ENCODE measurements around the gene SLC22A31. TPM values are rescaled to one million over a fixed set of nuclear protein-coding genes. Genes with fewer than 3 reads are reported as not detected.

The SLC22A31 gene
- total RNA-seq, 1 experiment from 2014 or later = 4.5 TPM

DNA sequence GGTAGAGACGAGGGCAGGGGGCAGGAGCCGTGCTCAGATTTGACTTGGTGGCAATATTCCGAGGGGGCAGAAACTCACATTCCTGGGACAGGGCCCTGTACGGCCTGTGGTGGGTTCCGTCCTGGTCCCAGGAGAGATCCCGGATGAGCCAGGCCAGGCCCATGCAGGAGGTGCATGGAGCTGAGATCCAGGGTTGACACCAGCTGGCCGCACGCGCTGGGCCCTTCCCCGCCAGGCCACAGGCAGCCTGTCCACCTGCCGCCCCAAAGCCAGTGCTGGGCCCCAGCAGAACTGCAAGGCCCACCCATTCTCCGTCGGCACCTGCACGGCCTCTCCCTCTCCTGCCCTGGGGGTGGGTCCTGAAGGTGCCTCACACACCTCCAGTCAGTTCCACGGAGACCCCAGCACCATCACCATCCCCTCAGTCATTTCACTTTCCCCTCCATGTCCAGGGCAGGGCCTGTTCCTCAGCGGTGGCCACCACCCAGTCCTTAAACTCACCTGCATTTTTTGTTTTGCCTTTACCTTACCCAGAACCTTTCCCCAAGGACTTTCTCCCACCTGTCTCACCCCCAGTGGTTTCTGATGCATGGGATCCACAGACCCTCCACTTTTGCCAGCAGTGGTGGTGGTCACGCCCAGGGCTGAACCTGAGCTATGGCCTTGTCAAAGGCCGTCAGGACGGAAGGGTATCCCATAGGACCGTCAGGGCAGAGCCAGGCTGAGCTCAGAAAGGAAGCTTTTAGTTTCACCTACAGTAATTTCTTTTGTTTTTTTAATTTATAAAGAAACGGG lies 53.9 kb downstream of the SLC22A31 start:
- DNase-seq (ENCODE audit: low read depth, low spot score) = no peak
- CTCF ChIA-PET = no interaction called here
- Histone ChIP-seq H3K27ac (ENCODE audit: low read length) (no peak overlapping the region), H3K4me1 (ENCODE audit: control insufficient read depth, insufficient read depth, low read length) (no peaks in the 10 kb centered on the region), H3K36me3 (ENCODE audit: control insufficient read depth, insufficient read depth, low read length) (no peaks in the 10 kb centered on the region), H3K27me3 (ENCODE audit: control insufficient read depth, insufficient read depth, low read length) (no peaks in the 10 kb centered on the region), H3K9me3 (ENCODE audit: control insufficient read depth, insufficient read depth, low read depth, low read length) (no peaks in the 10 kb centered on the region), H3K4me3 (ENCODE audit: low read depth in 2 of 2, low read length in 2 of 2) (no peak overlapping the region)
- BruUV-seq (replicated peaks) = no TSS peak
- POLR2A ChIA-PET = no interaction called here
- ATAC-seq = no peak
- in situ Hi-C loops (cut with HindIII; ENCODE audit: low pct_unique_long_range_greater_than_20kb, low sequenced_read_pairs) = no loop called here
- intact Hi-C loops (cut with micrococcal nuclease; ENCODE audit: unreplicated experiment) = no loop called here
- TF ChIP-seq, protein P1, sequence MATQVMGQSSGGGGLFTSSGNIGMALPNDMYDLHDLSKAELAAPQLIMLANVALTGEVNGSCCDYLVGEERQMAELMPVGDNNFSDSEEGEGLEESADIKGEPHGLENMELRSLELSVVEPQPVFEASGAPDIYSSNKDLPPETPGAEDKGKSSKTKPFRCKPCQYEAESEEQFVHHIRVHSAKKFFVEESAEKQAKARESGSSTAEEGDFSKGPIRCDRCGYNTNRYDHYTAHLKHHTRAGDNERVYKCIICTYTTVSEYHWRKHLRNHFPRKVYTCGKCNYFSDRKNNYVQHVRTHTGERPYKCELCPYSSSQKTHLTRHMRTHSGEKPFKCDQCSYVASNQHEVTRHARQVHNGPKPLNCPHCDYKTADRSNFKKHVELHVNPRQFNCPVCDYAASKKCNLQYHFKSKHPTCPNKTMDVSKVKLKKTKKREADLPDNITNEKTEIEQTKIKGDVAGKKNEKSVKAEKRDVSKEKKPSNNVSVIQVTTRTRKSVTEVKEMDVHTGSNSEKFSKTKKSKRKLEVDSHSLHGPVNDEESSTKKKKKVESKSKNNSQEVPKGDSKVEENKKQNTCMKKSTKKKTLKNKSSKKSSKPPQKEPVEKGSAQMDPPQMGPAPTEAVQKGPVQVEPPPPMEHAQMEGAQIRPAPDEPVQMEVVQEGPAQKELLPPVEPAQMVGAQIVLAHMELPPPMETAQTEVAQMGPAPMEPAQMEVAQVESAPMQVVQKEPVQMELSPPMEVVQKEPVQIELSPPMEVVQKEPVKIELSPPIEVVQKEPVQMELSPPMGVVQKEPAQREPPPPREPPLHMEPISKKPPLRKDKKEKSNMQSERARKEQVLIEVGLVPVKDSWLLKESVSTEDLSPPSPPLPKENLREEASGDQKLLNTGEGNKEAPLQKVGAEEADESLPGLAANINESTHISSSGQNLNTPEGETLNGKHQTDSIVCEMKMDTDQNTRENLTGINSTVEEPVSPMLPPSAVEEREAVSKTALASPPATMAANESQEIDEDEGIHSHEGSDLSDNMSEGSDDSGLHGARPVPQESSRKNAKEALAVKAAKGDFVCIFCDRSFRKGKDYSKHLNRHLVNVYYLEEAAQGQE (IDR thresholded peaks at IDR 0.05; ENCODE audit: insufficient read depth in 1 of 2, low read depth in 2 of 2, low read length in 1 of 2) = no peak
- TF ChIP-seq SIN3A (IDR thresholded peaks at IDR 0.05; ENCODE audit: borderline replicate concordance, insufficient read depth, low read depth, low read length) (no peak), TCF7L2 (IDR thresholded peaks at IDR 0.05; ENCODE audit: low read depth, low read length) (no peak), POLR2AphosphoS5 (IDR thresholded peaks at IDR 0.05; ENCODE audit: low read depth, low read length) (no peak)
- TF ChIP-seq, protein P2, sequence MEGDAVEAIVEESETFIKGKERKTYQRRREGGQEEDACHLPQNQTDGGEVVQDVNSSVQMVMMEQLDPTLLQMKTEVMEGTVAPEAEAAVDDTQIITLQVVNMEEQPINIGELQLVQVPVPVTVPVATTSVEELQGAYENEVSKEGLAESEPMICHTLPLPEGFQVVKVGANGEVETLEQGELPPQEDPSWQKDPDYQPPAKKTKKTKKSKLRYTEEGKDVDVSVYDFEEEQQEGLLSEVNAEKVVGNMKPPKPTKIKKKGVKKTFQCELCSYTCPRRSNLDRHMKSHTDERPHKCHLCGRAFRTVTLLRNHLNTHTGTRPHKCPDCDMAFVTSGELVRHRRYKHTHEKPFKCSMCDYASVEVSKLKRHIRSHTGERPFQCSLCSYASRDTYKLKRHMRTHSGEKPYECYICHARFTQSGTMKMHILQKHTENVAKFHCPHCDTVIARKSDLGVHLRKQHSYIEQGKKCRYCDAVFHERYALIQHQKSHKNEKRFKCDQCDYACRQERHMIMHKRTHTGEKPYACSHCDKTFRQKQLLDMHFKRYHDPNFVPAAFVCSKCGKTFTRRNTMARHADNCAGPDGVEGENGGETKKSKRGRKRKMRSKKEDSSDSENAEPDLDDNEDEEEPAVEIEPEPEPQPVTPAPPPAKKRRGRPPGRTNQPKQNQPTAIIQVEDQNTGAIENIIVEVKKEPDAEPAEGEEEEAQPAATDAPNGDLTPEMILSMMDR (IDR thresholded peaks at IDR 0.05) = no peak

Other genes with a start within 250 kb of the SLC22A31 start
- 13.7 TPM for gene CBFA2T3, start 223.3 kb downstream of the SLC22A31 start, total RNA-seq (2021; ENCODE audit: unreplicated experiment)
- 30.8 TPM for gene ACSF3, start 106.7 kb downstream of the SLC22A31 start, total RNA-seq (2021; ENCODE audit: unreplicated experiment)
- 0.51 TPM for gene CDH15, start 28.8 kb downstream of the SLC22A31 start, total RNA-seq (2021; ENCODE audit: unreplicated experiment)
- 15.0 TPM for gene ZNF778, start 17.2 kb upstream of the SLC22A31 start, total RNA-seq (2021; ENCODE audit: unreplicated experiment)